Ishikawa (cell line): Measurements from ENCODE around the gene RAD51B.

Source experiments
- CEBPB ChIP-seq: IDR thresholded peaks from 2 replicates; pipeline ENCODE4 v1.6.1; 2012
- CREB1 ChIP-seq: IDR thresholded peaks from 2 replicates; pipeline ENCODE4 v1.6.1; 2012; ENCODE audit warnings: low read depth
- EGR1 ChIP-seq: IDR thresholded peaks from 2 replicates; pipeline ENCODE4 v1.6.1; 2012
- EP300 ChIP-seq: IDR thresholded peaks from 2 replicates; pipeline ENCODE4 v1.6.1; 2012; ENCODE audit warnings: borderline replicate concordance
- FOXM1 ChIP-seq: IDR thresholded peaks from 2 replicates; pipeline ENCODE4 v1.6.1; 2012; ENCODE audit warnings: low read depth, borderline replicate concordance
- MAX ChIP-seq: IDR thresholded peaks from 2 replicates; pipeline ENCODE4 v1.6.1; 2012
- RAD21 ChIP-seq: IDR thresholded peaks from 2 replicates; pipeline ENCODE4 v1.6.1; 2012; ENCODE audit warnings: low read depth
- REST ChIP-seq: IDR thresholded peaks from 2 replicates; pipeline ENCODE4 v1.6.1; 2012; ENCODE audit warnings: low read depth, mild to moderate bottlenecking
- TEAD4 ChIP-seq: IDR thresholded peaks from 2 replicates; pipeline ENCODE4 v1.6.1; 2012
- USF1 ChIP-seq: IDR thresholded peaks from 2 replicates; pipeline ENCODE4 v1.6.1; 2012
- ZBTB7A ChIP-seq: IDR thresholded peaks from 2 replicates; pipeline ENCODE4 v1.6.1; 2012; ENCODE audit warnings: low read depth

GRCh38 chr14:68188174-68188573 lies 368.6 kb downstream of the RAD51B start:
- TF ChIP-seq EGR1: no peak
- no peak for TF ChIP-seq MAX
- TF ChIP-seq EP300: no peak
- no peak for TF ChIP-seq TEAD4
- no peak for TF ChIP-seq USF1
- no peak for TF ChIP-seq REST
- no peak for TF ChIP-seq RAD21
- TF ChIP-seq FOXM1: no peak
- TF ChIP-seq ZBTB7A: no peak
- TF ChIP-seq CEBPB: no peak
- TF ChIP-seq CREB1: no peak
